OCI-LY7 (cell line): ENCODE data around the gene NTN4. TPM values are rescaled to one million over a fixed set of nuclear protein-coding genes. Genes with fewer than 3 reads are reported as not detected.
"Not testable (repeated sequence)": the region's sequence is repeated elsewhere in the genome, so short reads cannot be mapped to it uniquely, and the experiment has no call there.

Experiments used
- BruUV-seq: library from RNA; stranded (reverse); fragments of 400-500 nt; replicated peaks from 2 replicates; lab custom pipeline; 2021; lab: Mats Ljungman, UMichigan
- CTCF ChIA-PET: fragments of 300-600 bp; sonication (Branson Sonifier 250); formaldehyde crosslinking; loops from one replicate; lab custom pipeline; 2022; ENCODE audit warnings: antibody characterized with exemption; ENCODE audit not compliant: unreplicated experiment; lab: Charles Lee
- POLR2A ChIA-PET: fragments of 300-600 bp; sonication (Branson Sonifier 250); formaldehyde crosslinking; loops from one replicate; lab custom pipeline; 2022; ENCODE audit warnings: antibody characterized with exemption; lab: Charles Lee
- DNase-seq: peaks from one replicate; pipeline ENCODE4 v3.0.0-alpha.2; 2015; ENCODE audit warnings: low spot score
- H2AFZ ChIP-seq: fragments of 200-600 bp; sonication (generic), shearing (Covaris generic); 2 replicates; pipeline ENCODE4 v1.6.1; 2014; ENCODE audit warnings: mild to moderate bottlenecking, antibody characterized with exemption, low read length, moderate library complexity
- H3K27ac ChIP-seq: fragments of 200-600 bp; sonication (generic); 2 replicates; pipeline ENCODE4 v1.5.1; 2014; ENCODE audit warnings: mixed run types, low read depth, mild to moderate bottlenecking, moderate library complexity, low read length, inconsistent platforms; ENCODE audit not compliant: poor library complexity, severe bottlenecking
- H3K36me3 ChIP-seq: fragments of 200-600 bp; sonication (generic); 2 replicates; pipeline ENCODE4 v1.6.1; 2014; ENCODE audit warnings: mild to moderate bottlenecking, antibody characterized with exemption, low read length, moderate library complexity, mixed read lengths; ENCODE audit not compliant: insufficient read depth
- H3K4me1 ChIP-seq: fragments of 200-600 bp; sonication (generic); 2 replicates; pipeline ENCODE4 v1.5.1; 2014; ENCODE audit warnings: mild to moderate bottlenecking, low read length; ENCODE audit not compliant: insufficient read depth, poor library complexity, severe bottlenecking
- H3K4me2 ChIP-seq: fragments of 200-600 bp; sonication (generic); 2 replicates; pipeline ENCODE4 v1.6.1; 2014; ENCODE audit warnings: mild to moderate bottlenecking, low read length
- H3K4me3 ChIP-seq: fragments of 200-600 bp; sonication (generic); 2 replicates; pipeline ENCODE4 v1.5.1; 2014; ENCODE audit warnings: mild to moderate bottlenecking, low read depth, low read length; ENCODE audit not compliant: poor library complexity, severe bottlenecking
- H3K79me2 ChIP-seq: fragments of 200-600 bp; sonication (generic); 2 replicates; pipeline ENCODE4 v1.6.1; 2016; ENCODE audit warnings: low read depth, mild to moderate bottlenecking, low read length, moderate library complexity, mixed read lengths; ENCODE audit not compliant: insufficient read depth
- H3K9me2 ChIP-seq: fragments of 200-600 bp; sonication (generic); 2 replicates; pipeline ENCODE4 v1.6.1; 2016; ENCODE audit warnings: mild to moderate bottlenecking, low read length, mixed read lengths; ENCODE audit not compliant: insufficient read depth
- H3K9me3 ChIP-seq: fragments of 200-600 bp; sonication (generic); 2 replicates; pipeline ENCODE4 v1.6.1; 2014; ENCODE audit warnings: mild to moderate bottlenecking, mixed run types, low read length, mixed read lengths
- H4K20me1 ChIP-seq: fragments of 200-600 bp; sonication (generic); 2 replicates; pipeline ENCODE4 v1.6.1; 2014; ENCODE audit warnings: mild to moderate bottlenecking, antibody characterized with exemption, low read length, moderate library complexity, mixed read lengths; ENCODE audit not compliant: insufficient read depth
- EZH2phosphoT487 ChIP-seq: fragments of 200-600 bp; sonication (generic); IDR thresholded peaks from 2 replicates; pipeline ENCODE4 v1.6.1; 2018; ENCODE audit warnings: low read depth, borderline replicate concordance, mild to moderate bottlenecking, mixed run types, antibody characterized with exemption, low read length, moderate library complexity, mixed read lengths
- intact Hi-C: fragments of 100-400 bp; cut with micrococcal nuclease; formaldehyde crosslinking; loops from one replicate; pipeline ENCODE4 v1.10.0; 2022; ENCODE audit not compliant: unreplicated experiment
- total RNA-seq, 2 experiments: library from RNA; depleted of rRNA in 1 of 2; stranded (reverse); fragments of >200 nt in 1 of 2; shearing (Covaris generic) in 1 of 2; gene quantifications; 2 replicates each; pipeline ENCODE4 v1.2.3, GENCODE V29; 2014 to 2022
- TF ChIP-seq, protein P1 (sequence below): fragments of 200-600 bp; sonication (generic); conservative IDR thresholded peaks from 2 replicates; pipeline ENCODE4 v1.5.1; 2014; ENCODE audit warnings: mild to moderate bottlenecking, antibody characterized with exemption, low read length, moderate library complexity, mixed read lengths

NTN4 gene
- total RNA-seq, 2 experiments from 2014 or later: not detected

DNA sequence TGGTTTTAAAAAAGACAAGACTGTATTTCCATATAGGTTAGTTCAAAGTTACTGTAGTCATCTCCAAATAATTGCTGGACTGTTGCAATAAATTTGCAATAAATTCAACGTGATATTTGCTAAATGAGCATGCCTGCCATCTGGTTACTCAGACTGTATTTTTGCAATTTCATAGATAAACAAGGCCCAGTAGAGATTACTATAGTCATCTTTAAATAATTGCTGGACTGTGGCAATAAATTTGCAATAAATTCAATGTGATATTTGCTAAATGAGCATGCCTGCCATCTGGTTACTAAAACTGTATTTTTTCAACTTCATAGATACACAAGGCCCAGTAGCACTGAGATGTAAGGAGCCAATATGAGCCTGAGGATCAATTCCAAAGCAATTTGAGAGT is 5.6 kb downstream of the NTN4 start:
- no peak overlapping the region for H3K4me2 ChIP-seq

DNA sequence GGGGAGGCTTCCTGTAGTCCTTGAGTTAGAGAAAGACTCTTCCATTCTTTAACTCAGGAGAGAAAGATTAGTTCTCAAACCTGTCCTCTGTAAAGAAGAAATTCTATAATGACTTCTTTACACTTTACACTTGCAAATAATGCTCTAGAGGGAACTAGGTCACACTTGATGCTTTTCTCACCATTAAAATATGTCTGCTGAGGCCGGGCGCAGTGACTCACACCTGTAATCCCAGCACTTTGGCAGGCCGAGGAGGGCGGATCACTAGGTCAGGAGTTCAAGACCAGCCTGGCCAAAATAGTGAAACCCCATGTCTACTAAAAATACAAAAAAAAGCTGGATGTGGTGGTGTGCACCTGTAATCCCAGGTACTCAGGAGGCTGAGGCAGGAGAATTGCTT is 6.3 kb downstream of the NTN4 start:
- POLR2A ChIA-PET: no interaction called here
- no peak overlapping the region for H3K4me2 ChIP-seq
- CTCF ChIA-PET: no interaction called here

More for the DNA sequence above, 5.6 kb downstream of the NTN4 start:
- Histone ChIP-seq H3K9me3 (no peaks in the 10 kb centered on the region), H3K36me3 (no peaks in the 10 kb centered on the region), H3K9me2 (no peaks in the 10 kb centered on the region), H3K27ac (no peak overlapping the region), H4K20me1 (no peaks in the 10 kb centered on the region), H3K79me2 (no peaks in the 10 kb centered on the region), H2AFZ (no peak overlapping the region), H3K4me3 (no peak overlapping the region), H3K4me1 (no peaks in the 10 kb centered on the region)
- intact Hi-C loops: no loop called here
- POLR2A ChIA-PET: no interaction called here
- no peak for DNase-seq
- TF ChIP-seq, protein P1, sequence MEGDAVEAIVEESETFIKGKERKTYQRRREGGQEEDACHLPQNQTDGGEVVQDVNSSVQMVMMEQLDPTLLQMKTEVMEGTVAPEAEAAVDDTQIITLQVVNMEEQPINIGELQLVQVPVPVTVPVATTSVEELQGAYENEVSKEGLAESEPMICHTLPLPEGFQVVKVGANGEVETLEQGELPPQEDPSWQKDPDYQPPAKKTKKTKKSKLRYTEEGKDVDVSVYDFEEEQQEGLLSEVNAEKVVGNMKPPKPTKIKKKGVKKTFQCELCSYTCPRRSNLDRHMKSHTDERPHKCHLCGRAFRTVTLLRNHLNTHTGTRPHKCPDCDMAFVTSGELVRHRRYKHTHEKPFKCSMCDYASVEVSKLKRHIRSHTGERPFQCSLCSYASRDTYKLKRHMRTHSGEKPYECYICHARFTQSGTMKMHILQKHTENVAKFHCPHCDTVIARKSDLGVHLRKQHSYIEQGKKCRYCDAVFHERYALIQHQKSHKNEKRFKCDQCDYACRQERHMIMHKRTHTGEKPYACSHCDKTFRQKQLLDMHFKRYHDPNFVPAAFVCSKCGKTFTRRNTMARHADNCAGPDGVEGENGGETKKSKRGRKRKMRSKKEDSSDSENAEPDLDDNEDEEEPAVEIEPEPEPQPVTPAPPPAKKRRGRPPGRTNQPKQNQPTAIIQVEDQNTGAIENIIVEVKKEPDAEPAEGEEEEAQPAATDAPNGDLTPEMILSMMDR: no peak
- no peak for TF ChIP-seq EZH2phosphoT487
- CTCF ChIA-PET: no interaction called here
- BruUV-seq: no TSS peak

DNA sequence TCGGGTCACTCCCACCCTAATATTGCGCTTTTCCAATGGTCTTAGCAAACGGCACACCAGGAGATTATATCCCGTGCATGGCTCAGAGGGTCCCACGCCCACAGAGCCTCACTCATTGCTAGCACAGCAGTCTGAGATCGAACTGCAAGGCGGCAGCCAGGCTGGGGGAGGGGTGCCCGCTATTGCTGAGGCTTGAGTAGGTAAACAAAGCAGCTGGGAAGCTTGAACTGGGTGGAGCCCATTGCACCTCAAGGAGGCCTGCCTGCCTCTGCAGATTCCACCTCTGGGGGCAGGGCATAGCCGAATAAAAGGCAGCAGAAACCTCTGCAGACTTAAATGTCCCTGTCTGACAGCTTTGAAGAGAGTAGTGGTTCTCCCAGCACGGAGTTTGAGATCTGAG is 15.1 kb downstream of the NTN4 start:
- POLR2A ChIA-PET, intact Hi-C loops: not testable (repeated sequence)

More for the DNA sequence above, 6.3 kb downstream of the NTN4 start:
- no peaks in the 10 kb centered on the region for H3K9me3 ChIP-seq
- no peak overlapping the region for H3K27ac ChIP-seq
- BruUV-seq: no TSS peak
- no peak overlapping the region for H3K4me3 ChIP-seq
- no peaks in the 10 kb centered on the region for H3K36me3 ChIP-seq
- intact Hi-C loops: no loop called here
- no peak overlapping the region for H2AFZ ChIP-seq
- H3K79me2 ChIP-seq: no peaks in the 10 kb centered on the region
- no peak for TF ChIP-seq EZH2phosphoT487
- TF ChIP-seq, protein P1: no peak
- no peak for DNase-seq
- H3K4me1 ChIP-seq: no peaks in the 10 kb centered on the region
- H3K9me2 ChIP-seq: no peaks in the 10 kb centered on the region
- no peaks in the 10 kb centered on the region for H4K20me1 ChIP-seq

More for the DNA sequence above, 15.1 kb downstream of the NTN4 start:
- H3K36me3 ChIP-seq, H3K4me3 ChIP-seq, H4K20me1 ChIP-seq, H3K27ac ChIP-seq, H2AFZ ChIP-seq, H3K4me1 ChIP-seq, BruUV-seq, H3K9me2 ChIP-seq, DNase-seq, CTCF ChIA-PET, H3K4me2 ChIP-seq, H3K9me3 ChIP-seq, H3K79me2 ChIP-seq: not testable (repeated sequence)
